22Rv1 (cell line): Measurements from ENCODE around the gene ORC2.

Experiments
- ZFX ChIP-seq: fragments of 450-650 bp; IDR thresholded peaks from 2 replicates; pipeline ENCODE4 v1.6.1; 2017; ENCODE audit warnings: antibody characterized with exemption, borderline replicate concordance
- TF ChIP-seq, protein P1 (sequence below): fragments of 450-650 bp; IDR thresholded peaks from 2 replicates; pipeline ENCODE4 v1.5.1; 2017; ENCODE audit warnings: mild to moderate bottlenecking

DNA sequence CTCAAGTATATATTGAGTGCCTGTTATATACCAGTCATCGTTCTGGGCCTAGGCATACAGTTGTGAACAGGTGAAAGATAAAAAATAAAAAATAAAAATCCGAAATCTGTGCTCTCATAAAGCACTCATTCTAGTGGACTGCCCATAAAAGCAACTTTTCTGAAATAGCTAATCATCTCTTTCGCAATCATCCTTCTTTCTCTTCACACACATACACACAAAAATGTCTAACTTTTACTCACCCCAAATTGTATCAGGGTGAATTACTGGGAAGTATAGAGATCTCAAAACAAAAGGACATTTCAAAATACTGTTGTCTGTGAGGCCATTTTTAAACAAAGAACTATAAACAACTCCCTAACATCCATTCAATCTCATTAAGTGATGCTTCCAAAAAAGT, 29.6 kb upstream of the ORC2 start:
- TF ChIP-seq, protein P1, sequence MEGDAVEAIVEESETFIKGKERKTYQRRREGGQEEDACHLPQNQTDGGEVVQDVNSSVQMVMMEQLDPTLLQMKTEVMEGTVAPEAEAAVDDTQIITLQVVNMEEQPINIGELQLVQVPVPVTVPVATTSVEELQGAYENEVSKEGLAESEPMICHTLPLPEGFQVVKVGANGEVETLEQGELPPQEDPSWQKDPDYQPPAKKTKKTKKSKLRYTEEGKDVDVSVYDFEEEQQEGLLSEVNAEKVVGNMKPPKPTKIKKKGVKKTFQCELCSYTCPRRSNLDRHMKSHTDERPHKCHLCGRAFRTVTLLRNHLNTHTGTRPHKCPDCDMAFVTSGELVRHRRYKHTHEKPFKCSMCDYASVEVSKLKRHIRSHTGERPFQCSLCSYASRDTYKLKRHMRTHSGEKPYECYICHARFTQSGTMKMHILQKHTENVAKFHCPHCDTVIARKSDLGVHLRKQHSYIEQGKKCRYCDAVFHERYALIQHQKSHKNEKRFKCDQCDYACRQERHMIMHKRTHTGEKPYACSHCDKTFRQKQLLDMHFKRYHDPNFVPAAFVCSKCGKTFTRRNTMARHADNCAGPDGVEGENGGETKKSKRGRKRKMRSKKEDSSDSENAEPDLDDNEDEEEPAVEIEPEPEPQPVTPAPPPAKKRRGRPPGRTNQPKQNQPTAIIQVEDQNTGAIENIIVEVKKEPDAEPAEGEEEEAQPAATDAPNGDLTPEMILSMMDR: no peak
- TF ChIP-seq ZFX: no peak
